Measurements from ENCODE around the gene PLEKHM2.

The PLEKHM2 gene

DNA sequence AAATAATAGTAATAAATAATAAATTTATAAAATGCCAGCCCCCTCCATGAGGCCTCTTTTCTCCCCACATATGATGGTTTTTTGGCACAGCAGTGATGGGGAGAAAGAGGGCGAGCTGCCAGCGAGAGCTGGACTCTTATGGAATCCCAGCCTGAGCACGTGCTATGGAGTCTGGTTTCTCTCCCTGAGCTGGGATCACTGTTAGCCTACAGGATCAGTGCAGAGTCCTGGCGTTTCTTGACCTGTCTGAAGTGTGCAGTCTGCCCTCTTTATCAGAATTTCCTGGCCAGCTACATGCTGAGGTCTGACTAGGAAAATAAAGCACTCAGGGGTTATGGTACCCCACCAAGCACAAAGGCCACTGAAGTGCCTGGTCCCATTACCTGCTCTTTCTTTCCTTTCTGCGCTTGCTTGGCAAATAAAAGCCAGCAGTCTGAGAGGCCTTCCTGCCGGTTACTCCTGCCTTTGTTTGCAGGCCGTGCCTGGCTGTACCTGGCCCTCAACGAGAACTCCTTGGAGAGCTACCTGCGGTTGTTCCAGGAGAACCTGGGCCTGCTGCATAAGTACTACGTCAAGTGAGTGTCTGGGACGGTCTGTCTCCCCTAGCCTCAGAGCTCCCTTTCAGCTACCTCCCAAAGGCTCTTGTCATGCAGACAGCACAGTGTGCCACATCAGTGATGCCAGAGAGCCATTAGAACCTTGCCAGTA lies 33.5 kb downstream of the PLEKHM2 start:
- DNase-seq (ENCODE audit: low read depth) = no peak
- H3K4me3 ChIP-seq (ENCODE audit: low read length) = no peak overlapping the region
- TF ChIP-seq, protein P1, sequence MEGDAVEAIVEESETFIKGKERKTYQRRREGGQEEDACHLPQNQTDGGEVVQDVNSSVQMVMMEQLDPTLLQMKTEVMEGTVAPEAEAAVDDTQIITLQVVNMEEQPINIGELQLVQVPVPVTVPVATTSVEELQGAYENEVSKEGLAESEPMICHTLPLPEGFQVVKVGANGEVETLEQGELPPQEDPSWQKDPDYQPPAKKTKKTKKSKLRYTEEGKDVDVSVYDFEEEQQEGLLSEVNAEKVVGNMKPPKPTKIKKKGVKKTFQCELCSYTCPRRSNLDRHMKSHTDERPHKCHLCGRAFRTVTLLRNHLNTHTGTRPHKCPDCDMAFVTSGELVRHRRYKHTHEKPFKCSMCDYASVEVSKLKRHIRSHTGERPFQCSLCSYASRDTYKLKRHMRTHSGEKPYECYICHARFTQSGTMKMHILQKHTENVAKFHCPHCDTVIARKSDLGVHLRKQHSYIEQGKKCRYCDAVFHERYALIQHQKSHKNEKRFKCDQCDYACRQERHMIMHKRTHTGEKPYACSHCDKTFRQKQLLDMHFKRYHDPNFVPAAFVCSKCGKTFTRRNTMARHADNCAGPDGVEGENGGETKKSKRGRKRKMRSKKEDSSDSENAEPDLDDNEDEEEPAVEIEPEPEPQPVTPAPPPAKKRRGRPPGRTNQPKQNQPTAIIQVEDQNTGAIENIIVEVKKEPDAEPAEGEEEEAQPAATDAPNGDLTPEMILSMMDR (IDR thresholded peaks at IDR 0.05; ENCODE audit: insufficient read depth, low read depth, low read length, missing control alignments) = no peak

DNA sequence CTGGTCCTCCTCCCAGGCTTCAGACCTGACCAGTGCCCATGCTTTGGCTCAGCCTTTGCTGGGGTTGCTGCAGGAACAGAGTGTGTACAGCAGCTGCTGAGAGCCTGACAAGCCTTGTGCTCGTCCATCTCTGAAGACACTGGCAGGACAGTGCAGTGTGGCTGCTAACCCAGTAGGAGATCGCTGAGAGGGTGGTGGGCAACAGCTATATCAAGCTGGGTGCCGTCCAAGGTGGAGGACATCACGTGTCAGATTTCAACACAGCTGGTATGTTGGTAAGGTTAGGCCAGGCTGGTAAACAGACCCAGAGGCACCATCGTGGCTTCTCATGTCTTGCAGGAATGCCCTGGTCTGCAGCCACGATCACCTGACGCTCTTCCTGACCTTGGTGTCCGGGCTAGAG lies 34.1 kb downstream of the PLEKHM2 start:
- TF ChIP-seq, protein P1 (IDR thresholded peaks at IDR 0.05; ENCODE audit: insufficient read depth, low read depth, low read length, missing control alignments) = no peak
- DNase-seq (ENCODE audit: low read depth) = no peak
- no peak overlapping the region for H3K4me3 ChIP-seq (ENCODE audit: low read length)

DNA sequence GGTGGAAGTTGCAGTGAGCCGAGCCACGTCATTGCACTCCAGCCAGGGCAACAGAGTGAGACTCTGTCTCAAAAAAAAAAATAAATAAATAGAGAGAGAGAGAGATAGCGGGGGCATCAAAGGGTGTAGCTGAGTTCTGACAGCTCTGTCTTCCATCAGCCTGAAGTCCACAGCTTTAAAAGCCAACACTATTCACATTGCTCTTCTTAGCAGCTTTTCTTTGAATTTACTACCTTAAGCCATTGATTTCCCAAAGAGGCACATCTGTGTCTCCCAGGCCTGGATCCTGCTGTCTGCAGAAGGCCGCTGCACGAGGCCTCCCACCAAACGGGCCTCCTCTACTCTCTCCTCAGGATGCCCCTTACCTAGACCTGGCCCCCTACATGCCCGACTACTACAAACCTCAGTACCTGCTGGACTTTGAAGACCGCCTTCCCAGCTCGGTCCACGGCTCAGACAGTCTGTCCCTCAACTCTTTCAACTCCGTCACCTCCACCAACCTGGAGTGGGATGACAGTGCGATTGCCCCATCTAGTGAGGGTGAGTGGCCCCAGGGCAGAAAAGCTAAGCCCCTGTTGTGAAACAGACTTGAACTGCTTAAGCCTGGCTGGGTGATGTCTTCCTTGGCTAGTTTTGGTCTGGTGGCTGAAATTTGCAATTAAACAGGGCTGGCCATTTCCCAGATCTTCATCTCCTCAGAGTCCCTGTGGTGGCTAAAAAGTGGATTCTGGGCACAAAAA lies 35.4 kb downstream of the PLEKHM2 start:
- TF ChIP-seq, protein P1 (IDR thresholded peaks at IDR 0.05; ENCODE audit: insufficient read depth, low read depth, low read length, missing control alignments) = no peak
- DNase-seq (ENCODE audit: low read depth) = no peak
- H3K4me3 ChIP-seq (ENCODE audit: low read length) = no peak overlapping the region

DNA sequence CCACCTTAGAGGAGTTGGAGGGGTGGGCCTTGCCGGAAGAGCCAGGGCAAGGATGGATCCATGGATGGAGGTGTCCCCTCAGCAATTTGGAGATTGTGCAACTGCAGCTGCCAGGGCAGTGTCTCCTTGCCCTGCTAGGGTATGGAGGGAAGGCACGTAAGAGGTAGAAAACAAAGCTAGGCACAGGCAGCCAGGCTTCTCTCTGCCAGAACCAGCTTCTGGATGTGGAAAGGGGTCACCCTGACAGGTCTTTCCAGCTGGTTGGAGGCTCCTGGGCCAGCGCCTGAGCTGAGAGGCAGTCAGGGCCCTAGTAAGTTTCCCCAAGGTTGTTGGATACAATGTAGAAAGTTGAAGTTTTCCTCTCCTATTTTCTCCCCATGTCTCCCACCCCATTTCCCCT lies 36.7 kb downstream of the PLEKHM2 start:
- DNase-seq (ENCODE audit: low read depth) = no peak

DNA sequence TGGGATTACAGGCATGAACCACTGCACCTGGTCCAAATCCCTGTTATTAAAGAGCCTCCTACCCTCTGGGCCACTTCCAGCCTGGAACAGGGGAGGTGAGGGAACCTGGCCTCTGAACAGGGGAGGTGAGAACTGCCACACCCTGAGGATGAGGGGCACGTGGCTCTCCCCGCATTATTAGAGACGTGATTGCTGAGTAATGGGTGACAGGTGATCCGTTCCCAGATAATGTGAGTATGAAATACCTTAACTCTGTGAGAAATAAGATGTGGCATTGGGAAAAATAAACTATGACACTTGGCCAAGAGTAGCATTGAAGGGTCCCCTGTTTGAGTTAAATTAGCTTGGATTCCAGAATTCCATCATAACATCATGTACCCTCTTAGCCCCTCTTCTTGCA lies 38.3 kb downstream of the PLEKHM2 start:
- H3K4me3 ChIP-seq (ENCODE audit: low read length) = no peak overlapping the region
- TF ChIP-seq, protein P1 (IDR thresholded peaks at IDR 0.05; ENCODE audit: insufficient read depth, low read depth, low read length, missing control alignments) = no peak
- no peak for DNase-seq (ENCODE audit: low read depth)

More for the DNA sequence above, 36.7 kb downstream of the PLEKHM2 start:
- TF ChIP-seq, protein P1 (IDR thresholded peaks at IDR 0.05; ENCODE audit: insufficient read depth, low read depth, low read length, missing control alignments) = no peak
- no peak overlapping the region for H3K4me3 ChIP-seq (ENCODE audit: low read length)

DNA sequence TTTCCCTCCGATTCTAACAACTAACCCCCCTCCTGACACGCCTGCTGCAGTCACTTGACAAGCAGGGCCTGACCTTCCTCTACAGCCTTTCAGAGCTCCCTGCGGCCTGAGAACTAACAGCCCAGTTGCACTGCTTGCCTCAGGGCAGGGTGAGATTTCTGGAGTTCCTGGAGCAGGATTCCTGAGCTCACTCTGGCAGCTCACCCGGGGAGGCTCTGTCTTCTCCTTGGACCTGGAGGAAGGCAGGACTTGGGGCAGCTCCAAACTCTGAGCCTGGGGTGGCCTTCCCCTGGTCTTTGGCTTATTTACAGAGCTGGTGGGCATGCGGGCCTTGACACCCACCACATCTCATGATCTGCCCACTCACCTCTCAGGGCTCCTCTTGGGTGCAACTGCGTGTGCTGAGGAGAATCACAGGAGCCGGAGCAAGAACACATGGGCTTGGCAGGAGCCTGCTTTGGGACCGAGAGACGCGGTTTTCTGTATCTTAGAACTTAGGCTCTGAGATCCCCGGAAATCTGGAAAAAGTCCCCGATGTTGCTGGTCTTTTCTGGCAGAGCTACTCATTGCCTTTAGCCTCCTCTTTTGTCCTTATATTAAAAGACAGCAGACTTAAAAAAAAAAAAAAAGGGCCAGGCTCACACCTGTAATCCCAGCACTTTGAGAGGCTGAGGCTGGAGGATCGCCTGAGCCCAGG lies 38.9 kb downstream of the PLEKHM2 start:
- no peak overlapping the region for H3K4me3 ChIP-seq (ENCODE audit: low read length)
- TF ChIP-seq, protein P1 (IDR thresholded peaks at IDR 0.05; ENCODE audit: insufficient read depth, low read depth, low read length, missing control alignments) = no peak
- DNase-seq (ENCODE audit: low read depth) = no peak

All from epithelial cell of esophagus (primary cell).